Measurements from ENCODE around the gene SMAP2.

- TF ChIP-seq YY1 (IDR thresholded peaks at IDR 0.05; ENCODE audit: low read depth) (no peak), MAX (IDR thresholded peaks at IDR 0.05) (no peak)
These were observed 77.7 kb downstream of the SMAP2 start for GRCh38 chr1:40451238-40451585.

All from Ishikawa (cell line).